PC-3 (cell line): ENCODE measurements around the gene RABGAP1L.

Experiments used
- CTCF ChIP-seq: fragments of 300-600 bp; sonication (generic); conservative IDR thresholded peaks from 2 replicates; pipeline ENCODE4 v1.5.1; 2017; ENCODE audit warnings: antibody characterized with exemption, low read depth, mild to moderate bottlenecking, low read length
- EZH2 ChIP-seq: fragments of 300-600 bp; sonication (generic); IDR thresholded peaks from one replicate; pipeline ENCODE4 v1.6.1; 2017; ENCODE audit warnings: antibody characterized with exemption, mild to moderate bottlenecking, low read length; ENCODE audit not compliant: unreplicated experiment

- TF ChIP-seq CTCF (no peak), EZH2 (no peak)
Observed at GRCh38 chr1:174322202-174322862, 163.0 kb downstream of the RABGAP1L start.
